Gastroesophageal sphincter (tissue), 4 donors: ENCODE results near the gene FASN. TPM values are rescaled to one million over a fixed set of nuclear protein-coding genes. Genes with fewer than 3 reads are reported as not detected.

Source experiments
- ATAC-seq: fragments of 150-250 bp; one replicate; pipeline ENCODE4 v1.9.1; 2016; ENCODE audit warnings: mild to moderate bottlenecking, moderate library complexity
- H3K27ac ChIP-seq, 4 donors: fragments of 200-600 bp; sonication (generic) in 3 of 4; 1 replicate in 3 of 4; 2 replicates in 1 of 4; pipeline ENCODE4 v1.5.1; 2016 to 2019
- H3K27me3 ChIP-seq: fragments of 200-600 bp; sonication (generic); one replicate; pipeline ENCODE4 v1.5.1; 2019
- H3K36me3 ChIP-seq, 2 donors: fragments of 200-600 bp; sonication (generic); one replicate each; pipeline ENCODE4 v1.5.1; 2019; ENCODE audit warnings: control low read depth in 1 of 2
- H3K4me1 ChIP-seq, 3 donors: fragments of 200-600 bp; sonication (generic); 1 replicate in 2 of 3; 2 replicates in 1 of 3; pipeline ENCODE4 v1.5.1; 2016 to 2019; ENCODE audit warnings: control low read depth in 2 of 3
- H3K4me3 ChIP-seq, 2 donors: fragments of 200-600 bp; sonication (generic); one replicate each; pipeline ENCODE4 v1.5.1; 2019; ENCODE audit warnings: mild to moderate bottlenecking in 1 of 2, moderate library complexity in 1 of 2
- H3K9me3 ChIP-seq, 3 donors: fragments of 200-600 bp; sonication (generic); one replicate each; pipeline ENCODE4 v1.5.1; 2017 to 2019; ENCODE audit warnings: control low read depth in 2 of 3
- EP300 ChIP-seq: sonication (generic); formaldehyde crosslinking; IDR thresholded peaks from one replicate; pipeline ENCODE4 v1.6.1; 2017; ENCODE audit warnings: antibody characterized with exemption, mild to moderate bottlenecking
- POLR2A ChIP-seq, 2 donors: fragments of 450-650 bp; IDR thresholded peaks; one replicate each; pipeline ENCODE4 v1.6.1; 2017; ENCODE audit warnings: antibody characterized with exemption in 2 of 2, mild to moderate bottlenecking in 2 of 2, moderate library complexity in 1 of 2
- POLR2AphosphoS5 ChIP-seq: sonication (generic); formaldehyde crosslinking; IDR thresholded peaks from one replicate; pipeline ENCODE4 v1.6.1; 2017; ENCODE audit warnings: antibody characterized with exemption
- WGBS, 2 donors: methylation state at CpG; one replicate each; pipeline ENCODE4 v1.1.5; 2018; ENCODE audit warnings: low coverage in 1 of 2; 5-methylcytosine and 5-hydroxymethylcytosine counted together
- total RNA-seq, 4 donors: library from RNA; depleted of rRNA; stranded (reverse); fragments of >200 nt; gene quantifications; one replicate each; pipeline ENCODE4 v1.1.0, GENCODE V29; 2016
- TF ChIP-seq, protein P1 (sequence below), 4 experiments: fragments of 200-600 bp in 2 of 4; fragments of 450-650 bp in 2 of 4; sonication (generic) in 1 of 4; IDR thresholded peaks; one replicate each; pipeline ENCODE4 v1.5.1; 2017 to 2019; ENCODE audit warnings: antibody characterized with exemption in 4 of 4, mild to moderate bottlenecking in 2 of 4, moderate library complexity in 2 of 4

FASN gene
- total RNA-seq, 4 donors from 2014 or later = 22.6 to 52.8 (median 48.3) TPM

GRCh38 chr17:82053130-82053529 is 44.9 kb downstream of the FASN start:
- peaks cover 0 to 54% (median 26%) of the 10 kb centered on the region in 3 donors for H3K4me1 ChIP-seq
- H3K4me3 ChIP-seq = peak overlapping the region in 1 of 2 donors; percentile 84
- TF ChIP-seq, protein P1, sequence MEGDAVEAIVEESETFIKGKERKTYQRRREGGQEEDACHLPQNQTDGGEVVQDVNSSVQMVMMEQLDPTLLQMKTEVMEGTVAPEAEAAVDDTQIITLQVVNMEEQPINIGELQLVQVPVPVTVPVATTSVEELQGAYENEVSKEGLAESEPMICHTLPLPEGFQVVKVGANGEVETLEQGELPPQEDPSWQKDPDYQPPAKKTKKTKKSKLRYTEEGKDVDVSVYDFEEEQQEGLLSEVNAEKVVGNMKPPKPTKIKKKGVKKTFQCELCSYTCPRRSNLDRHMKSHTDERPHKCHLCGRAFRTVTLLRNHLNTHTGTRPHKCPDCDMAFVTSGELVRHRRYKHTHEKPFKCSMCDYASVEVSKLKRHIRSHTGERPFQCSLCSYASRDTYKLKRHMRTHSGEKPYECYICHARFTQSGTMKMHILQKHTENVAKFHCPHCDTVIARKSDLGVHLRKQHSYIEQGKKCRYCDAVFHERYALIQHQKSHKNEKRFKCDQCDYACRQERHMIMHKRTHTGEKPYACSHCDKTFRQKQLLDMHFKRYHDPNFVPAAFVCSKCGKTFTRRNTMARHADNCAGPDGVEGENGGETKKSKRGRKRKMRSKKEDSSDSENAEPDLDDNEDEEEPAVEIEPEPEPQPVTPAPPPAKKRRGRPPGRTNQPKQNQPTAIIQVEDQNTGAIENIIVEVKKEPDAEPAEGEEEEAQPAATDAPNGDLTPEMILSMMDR (IDR thresholded peaks at IDR 0.05) = no peak
- no peak for TF ChIP-seq POLR2AphosphoS5
- TF ChIP-seq EP300 = no peak
- TF ChIP-seq POLR2A (IDR thresholded peaks at IDR 0.05) = no peak
- ATAC-seq = no peak
- H3K27me3 ChIP-seq = no peaks in the 10 kb centered on the region
- peaks cover 0 to 75% of the 10 kb centered on the region in 2 donors for H3K36me3 ChIP-seq
- no peaks in the 10 kb centered on the region for H3K9me3 ChIP-seq
- WGBS, 2 donors = no CpG with 5 or more reads among the region's 19 CpGs
- no peak overlapping the region for H3K27ac ChIP-seq

DNA sequence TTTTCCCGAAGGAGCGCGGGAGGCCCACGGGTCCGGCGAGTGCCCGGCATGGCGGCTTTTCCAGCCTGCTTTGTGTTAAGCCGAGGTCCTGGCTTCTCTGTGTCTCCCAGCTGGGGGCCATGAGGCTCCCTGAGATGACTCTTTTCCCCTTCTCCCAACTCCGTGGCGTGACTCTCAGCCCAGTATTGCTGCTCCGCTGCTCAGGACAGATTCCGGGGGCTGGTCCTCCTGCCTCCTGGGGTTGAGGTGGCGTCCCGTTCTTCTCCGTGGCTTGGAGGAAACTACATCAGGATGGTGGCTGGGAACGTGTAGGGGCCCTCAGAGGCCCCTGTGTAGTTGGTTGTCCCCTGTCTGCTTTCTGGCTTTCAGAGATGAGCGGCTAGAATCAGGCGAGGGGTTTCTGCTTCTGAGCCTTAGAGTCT is 45.4 kb downstream of the FASN start:
- H3K9me3 ChIP-seq = no peaks in the 10 kb centered on the region
- no peak for ATAC-seq
- H3K4me1 ChIP-seq = peaks cover 0 to 54% (median 26%) of the 10 kb centered on the region in 3 donors
- 0 to 65% methylated on average over 1 to 4 of the region's 19 CpGs for WGBS, 2 donors
- H3K27me3 ChIP-seq = no peaks in the 10 kb centered on the region
- H3K4me3 ChIP-seq = peak overlapping the region; percentile 71 to 84
- H3K36me3 ChIP-seq = peaks cover 0 to 75% of the 10 kb centered on the region in 2 donors
- TF ChIP-seq POLR2AphosphoS5 = no peak
- no peak for TF ChIP-seq POLR2A (IDR thresholded peaks at IDR 0.05)
- no peak for TF ChIP-seq EP300
- TF ChIP-seq, protein P1 (IDR thresholded peaks at IDR 0.05) = no peak
- H3K27ac ChIP-seq = peak overlapping the region in 1 of 4 donors; percentile 81

DNA sequence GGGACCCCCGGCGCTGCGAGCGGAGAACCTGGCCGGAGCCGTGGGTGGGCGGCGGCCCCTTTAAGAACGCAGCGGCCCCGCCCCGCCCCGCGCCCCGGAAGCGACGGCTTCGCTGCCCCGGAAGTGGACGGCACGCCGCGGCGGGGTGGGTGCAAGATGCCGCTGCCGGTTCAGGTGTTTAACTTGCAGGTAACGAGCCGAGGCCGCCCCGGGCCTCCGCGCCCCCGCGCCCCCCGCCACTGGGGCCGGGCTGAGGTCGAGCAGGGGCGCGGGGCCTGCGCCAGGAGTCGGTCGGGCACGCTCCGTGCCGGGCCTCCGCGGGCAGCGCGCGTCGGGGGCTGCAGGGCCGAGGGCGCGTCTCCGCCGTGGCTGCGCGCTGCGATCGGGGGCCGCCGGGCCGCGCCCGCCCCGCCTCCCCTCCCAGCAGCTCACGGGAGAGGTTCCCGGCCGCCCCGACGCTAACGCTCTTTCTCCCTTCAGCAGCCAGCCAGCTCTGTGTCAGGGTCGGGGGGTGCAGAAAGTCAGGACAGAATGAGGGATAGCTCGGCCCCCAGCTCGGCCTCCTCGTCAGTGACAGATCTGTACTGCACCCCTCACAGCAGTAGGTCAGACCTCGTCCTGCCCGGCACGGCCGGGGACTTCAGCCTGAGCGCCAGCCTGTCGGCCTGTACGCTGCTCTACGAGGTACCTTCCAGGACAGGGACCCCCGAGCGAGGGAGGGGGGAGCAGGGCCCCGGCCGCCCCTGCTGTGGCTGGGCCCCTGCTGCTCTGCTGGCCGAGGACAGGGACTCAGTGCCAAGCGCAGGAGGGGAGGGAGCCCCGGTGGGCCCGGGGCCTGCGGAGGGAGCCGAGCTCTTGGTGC is 46.0 kb downstream of the FASN start, which contains the start of the genes GPS1 and RFNG:
GPS1 (plus strand) TSS at position 123 of the 862 bp plus-strand sequence; CDS start at position 157, 34 bp downstream.
RFNG (minus strand) TSS at position 36 of the 862 bp plus-strand sequence. CDS start 45 bp downstream, outside the sequence.
- peak; percentile 82 for ATAC-seq
- Histone ChIP-seq H3K4me3 (peak within 1 kb of the TSS; percentile 71 to 84), H3K36me3 (peaks cover 0 to 75% of the 10 kb centered on the region in 2 donors), H3K27ac (peak within 1 kb of the TSS in 3 of 4 donors; percentile 75 to 83 (median 81)), H3K4me1 (peaks cover 0 to 54% (median 26%) of the 10 kb centered on the region in 3 donors), H3K9me3 (no peaks in the 10 kb centered on the region), H3K27me3 (no peaks in the 10 kb centered on the region)
- no peak for TF ChIP-seq EP300
- peak; percentile 54 for TF ChIP-seq POLR2AphosphoS5
- TF ChIP-seq POLR2A (IDR thresholded peaks at IDR 0.05) = peak; percentile 35 to 36
- no CpG with 5 or more reads among the region's 94 CpGs for WGBS, 2 donors

DNA sequence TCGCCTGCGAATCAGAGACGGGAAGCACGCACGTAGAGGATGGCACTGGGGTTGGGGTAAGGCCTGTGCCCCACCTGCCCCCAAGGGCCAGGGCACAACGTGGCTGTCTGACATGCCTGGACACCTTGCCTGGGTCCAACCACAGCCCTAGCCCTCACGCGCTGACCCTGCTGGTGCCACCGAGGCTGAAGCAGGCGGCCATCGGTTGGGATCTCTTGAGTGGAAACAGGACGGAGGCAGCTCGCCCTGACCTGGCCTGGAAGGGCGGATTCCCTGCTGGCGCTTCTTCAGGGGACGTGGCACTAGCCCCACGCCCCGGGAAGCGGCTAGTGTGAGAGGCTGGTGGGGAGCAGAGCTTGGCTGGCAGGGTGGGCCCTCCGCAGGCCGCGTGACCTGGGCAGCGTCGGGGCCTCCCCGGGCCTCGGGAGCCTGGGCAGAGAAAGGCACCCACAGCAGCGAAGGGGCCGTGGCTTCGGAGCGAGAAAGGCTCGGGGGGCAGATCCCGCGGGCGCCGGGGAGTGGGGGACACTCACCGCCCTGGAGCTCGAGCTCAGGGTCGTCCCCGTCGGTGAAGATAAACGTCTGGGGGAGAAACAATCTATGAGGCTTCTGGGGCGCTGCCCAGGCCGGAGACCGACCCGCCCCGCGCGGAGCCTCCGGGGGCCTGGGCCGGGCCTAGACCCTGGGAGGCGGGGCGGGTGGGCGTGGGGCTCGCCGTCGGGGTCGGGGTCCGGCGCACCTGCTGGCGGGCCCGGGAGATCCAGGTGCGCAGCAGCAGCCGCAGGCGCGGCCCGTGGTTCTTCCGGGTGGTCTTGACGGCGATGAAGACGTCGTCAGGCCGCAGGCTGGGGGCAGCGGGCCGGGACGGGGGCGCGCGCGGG is 47.0 kb downstream of the FASN start:
- WGBS, 2 donors = 15% methylated on average over 4 of the region's 79 CpGs; no CpG with 5 or more reads in 1 of the 2 donors

GRCh38 chr17:82050152-82050760 is 47.8 kb downstream of the FASN start:
- Histone ChIP-seq H3K27me3 (no peaks in the 10 kb centered on the region), H3K4me3 (peak overlapping the region in 1 of 2 donors; percentile 84), H3K27ac (peak overlapping the region in 1 of 4 donors; percentile 81), H3K9me3 (no peaks in the 10 kb centered on the region), H3K4me1 (peaks cover 0 to 51% (median 26%) of the 10 kb centered on the region in 3 donors), H3K36me3 (peaks cover 0 to 62% of the 10 kb centered on the region in 2 donors)
- 80 to 83% methylated on average over 1 of the region's 28 CpGs for WGBS, 2 donors
- no peak for TF ChIP-seq EP300
- ATAC-seq = no peak

More for the DNA sequence above, 47.0 kb downstream of the FASN start:
- H3K4me3 ChIP-seq = peak overlapping the region; percentile 71 to 84
- TF ChIP-seq EP300 = no peak
- no peak for TF ChIP-seq POLR2AphosphoS5
- H3K36me3 ChIP-seq = peaks cover 0 to 69% of the 10 kb centered on the region in 2 donors
- peaks cover 0 to 54% (median 26%) of the 10 kb centered on the region in 3 donors for H3K4me1 ChIP-seq
- no peaks in the 10 kb centered on the region for H3K9me3 ChIP-seq
- H3K27me3 ChIP-seq = no peaks in the 10 kb centered on the region
- peak overlapping the region in 3 of 4 donors; percentile 75 to 83 (median 81) for H3K27ac ChIP-seq
- ATAC-seq = peak; percentile 9
